PC-3 (cell line): ENCODE data around the gene CMTM7. TPM values are rescaled to one million over a fixed set of nuclear protein-coding genes. Genes with fewer than 3 reads are reported as not detected.

Source experiments
- ATAC-seq: fragments of 200-7000 bp; cut with Tn5 transposase; 2 replicates; pipeline ENCODE4 v1.9.1; 2020; ENCODE audit warnings: mild to moderate bottlenecking, moderate library complexity
- BruUV-seq: library from RNA; stranded (reverse); fragments of 400-500 nt; replicated peaks from 2 replicates; lab custom pipeline; 2021; lab: Mats Ljungman, UMichigan
- CTCF ChIA-PET: fragments of 300-600 bp; sonication (Branson Sonifier 250); formaldehyde crosslinking; loops from one replicate; lab custom pipeline; 2022; ENCODE audit warnings: antibody characterized with exemption; lab: Charles Lee
- POLR2A ChIA-PET: fragments of 300-600 bp; sonication (Branson Sonifier 250); formaldehyde crosslinking; loops from one replicate; lab custom pipeline; 2022; ENCODE audit warnings: antibody characterized with exemption; ENCODE audit not compliant: unreplicated experiment; lab: Charles Lee
- DNase-seq: peaks from one replicate; pipeline ENCODE4 v3.0.0-alpha.2; 2015
- H2AFZ ChIP-seq: fragments of 300-600 bp; sonication (generic); 2 replicates; pipeline ENCODE4 v1.6.0; 2016; ENCODE audit warnings: antibody characterized with exemption, low read length
- H3F3A ChIP-seq: fragments of 300-600 bp; sonication (generic); one replicate; pipeline ENCODE4 v1.6.0; 2017; ENCODE audit warnings: antibody characterized with exemption, low read length, control low read depth, mild to moderate bottlenecking; ENCODE audit not compliant: unreplicated experiment
- H3K27ac ChIP-seq: fragments of 300-600 bp; sonication (generic); 2 replicates; pipeline ENCODE4 v1.5.1; 2016; ENCODE audit warnings: mild to moderate bottlenecking, low read length
- H3K27me3 ChIP-seq: fragments of 300-600 bp; sonication (generic); 2 replicates; pipeline ENCODE4 v1.6.1; 2016; ENCODE audit warnings: low read length, mixed read lengths
- H3K36me3 ChIP-seq: fragments of 300-600 bp; sonication (generic); 2 replicates; pipeline ENCODE4 v1.6.1; 2016; ENCODE audit warnings: low read depth, mixed run types, low read length, mixed read lengths
- H3K4me1 ChIP-seq: fragments of 300-600 bp; sonication (generic); 2 replicates; pipeline ENCODE4 v1.5.1; 2016; ENCODE audit warnings: low read length; ENCODE audit not compliant: insufficient read depth
- H3K4me2 ChIP-seq: fragments of 300-600 bp; sonication (generic); 2 replicates; pipeline ENCODE4 v1.6.0; 2016; ENCODE audit warnings: low read length
- H3K4me3 ChIP-seq: fragments of 300-600 bp; sonication (generic); 2 replicates; pipeline ENCODE4 v1.5.1; 2016; ENCODE audit warnings: mild to moderate bottlenecking, low read length, mixed read lengths
- H3K79me2 ChIP-seq: fragments of 300-600 bp; sonication (generic); 2 replicates; pipeline ENCODE4 v1.6.1; 2017; ENCODE audit warnings: low read length, mixed read lengths
- H3K9ac ChIP-seq: fragments of 300-600 bp; sonication (generic); 2 replicates; pipeline ENCODE4 v1.6.0; 2016; ENCODE audit warnings: mild to moderate bottlenecking, low read length
- H3K9me2 ChIP-seq: fragments of 300-600 bp; sonication (generic); replicated peaks from 2 replicates; pipeline ENCODE4 v1.6.1; 2016; ENCODE audit warnings: mixed run types, low read length, mixed read lengths
- H3K9me3 ChIP-seq: fragments of 300-600 bp; sonication (generic); 2 replicates; pipeline ENCODE4 v1.6.1; 2016; ENCODE audit warnings: low read length, mixed read lengths
- H4K20me1 ChIP-seq: fragments of 300-600 bp; sonication (generic); 2 replicates; pipeline ENCODE4 v1.6.1; 2016; ENCODE audit warnings: low read length, mixed read lengths
- EZH2 ChIP-seq: fragments of 300-600 bp; sonication (generic); IDR thresholded peaks from one replicate; pipeline ENCODE4 v1.6.1; 2017; ENCODE audit warnings: antibody characterized with exemption, mild to moderate bottlenecking, low read length; ENCODE audit not compliant: unreplicated experiment
- EZH2phosphoT487 ChIP-seq: fragments of 300-600 bp; sonication (generic); IDR thresholded peaks from 2 replicates; pipeline ENCODE4 v1.6.1; 2018; ENCODE audit warnings: mild to moderate bottlenecking, antibody characterized with exemption, low read length, borderline replicate concordance
- intact Hi-C: fragments of 100-400 bp; cut with micrococcal nuclease; formaldehyde crosslinking; loops from 2 replicates; pipeline ENCODE4 v1.9.0; 2023
- total RNA-seq: library from RNA; depleted of rRNA; stranded (reverse); fragments of >200 nt; gene quantifications from 2 replicates; pipeline ENCODE4 v1.2.3, GENCODE V29; 2014
- TF ChIP-seq, protein P1 (sequence below): fragments of 300-600 bp; sonication (generic); conservative IDR thresholded peaks from 2 replicates; pipeline ENCODE4 v1.5.1; 2017; ENCODE audit warnings: antibody characterized with exemption, low read depth, mild to moderate bottlenecking, low read length

The CMTM7 gene
- total RNA-seq, 1 experiment from 2014 or later, result 37.1 TPM

- no peaks in the 10 kb centered on the region for H3K4me1 ChIP-seq
- no peaks in the 10 kb centered on the region for H3K9me2 ChIP-seq
- no peak overlapping the region for H3K4me2 ChIP-seq
- no peak for DNase-seq
- no peak overlapping the region for H3K9ac ChIP-seq
- no TSS peak for BruUV-seq
- H2AFZ ChIP-seq, result no peak overlapping the region
- H3F3A ChIP-seq, result no peaks in the 10 kb centered on the region
- ChIA-PET CTCF (interaction anchor here (0.6 kb wide), 1 partner anchor 86 kb away, joined by 3 read pairs; no protein-coding TSS in a partner anchor), POLR2A (no interaction called here)
- H3K27ac ChIP-seq, result no peak overlapping the region
- no peaks in the 10 kb centered on the region for H3K36me3 ChIP-seq
- H4K20me1 ChIP-seq, result no peaks in the 10 kb centered on the region
- intact Hi-C loops, result no loop called here
- H3K79me2 ChIP-seq, result no peaks in the 10 kb centered on the region
- no peak for ATAC-seq
- no peaks in the 10 kb centered on the region for H3K27me3 ChIP-seq
- no peaks in the 10 kb centered on the region for H3K9me3 ChIP-seq
- no peak overlapping the region for H3K4me3 ChIP-seq
- TF ChIP-seq EZH2phosphoT487 (no peak), EZH2 (no peak)
- TF ChIP-seq, protein P1, sequence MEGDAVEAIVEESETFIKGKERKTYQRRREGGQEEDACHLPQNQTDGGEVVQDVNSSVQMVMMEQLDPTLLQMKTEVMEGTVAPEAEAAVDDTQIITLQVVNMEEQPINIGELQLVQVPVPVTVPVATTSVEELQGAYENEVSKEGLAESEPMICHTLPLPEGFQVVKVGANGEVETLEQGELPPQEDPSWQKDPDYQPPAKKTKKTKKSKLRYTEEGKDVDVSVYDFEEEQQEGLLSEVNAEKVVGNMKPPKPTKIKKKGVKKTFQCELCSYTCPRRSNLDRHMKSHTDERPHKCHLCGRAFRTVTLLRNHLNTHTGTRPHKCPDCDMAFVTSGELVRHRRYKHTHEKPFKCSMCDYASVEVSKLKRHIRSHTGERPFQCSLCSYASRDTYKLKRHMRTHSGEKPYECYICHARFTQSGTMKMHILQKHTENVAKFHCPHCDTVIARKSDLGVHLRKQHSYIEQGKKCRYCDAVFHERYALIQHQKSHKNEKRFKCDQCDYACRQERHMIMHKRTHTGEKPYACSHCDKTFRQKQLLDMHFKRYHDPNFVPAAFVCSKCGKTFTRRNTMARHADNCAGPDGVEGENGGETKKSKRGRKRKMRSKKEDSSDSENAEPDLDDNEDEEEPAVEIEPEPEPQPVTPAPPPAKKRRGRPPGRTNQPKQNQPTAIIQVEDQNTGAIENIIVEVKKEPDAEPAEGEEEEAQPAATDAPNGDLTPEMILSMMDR, result no peak
These were observed 9.7 kb upstream of the CMTM7 start for GRCh38 chr3:32381922-32382321.

GRCh38 chr3:32383136-32383711 is 8.4 kb upstream of the CMTM7 start:
- no peak overlapping the region for H2AFZ ChIP-seq
- no peaks in the 10 kb centered on the region for H3F3A ChIP-seq
- POLR2A ChIA-PET, result no interaction called here
- intact Hi-C loops, result no loop called here
- H3K27me3 ChIP-seq, result no peaks in the 10 kb centered on the region
- no peaks in the 10 kb centered on the region for H3K79me2 ChIP-seq
- no peak for DNase-seq
- H3K9me2 ChIP-seq, result no peaks in the 10 kb centered on the region
- no peaks in the 10 kb centered on the region for H4K20me1 ChIP-seq
- TF ChIP-seq EZH2, result no peak
- TF ChIP-seq EZH2phosphoT487, result no peak
- TF ChIP-seq, protein P1, result no peak
- no peaks in the 10 kb centered on the region for H3K4me1 ChIP-seq
- H3K36me3 ChIP-seq, result no peaks in the 10 kb centered on the region
- no peak overlapping the region for H3K27ac ChIP-seq
- no TSS peak for BruUV-seq
- CTCF ChIA-PET, result interaction anchor here (0.5 kb wide), 1 partner anchor 87 kb away, joined by 3 read pairs; no protein-coding TSS in a partner anchor
- ATAC-seq, result no peak
- H3K4me3 ChIP-seq, result no peak overlapping the region
- H3K9me3 ChIP-seq, result no peaks in the 10 kb centered on the region
- H3K9ac ChIP-seq, result no peak overlapping the region
- H3K4me2 ChIP-seq, result no peak overlapping the region

- H3K79me2 ChIP-seq, result no peaks in the 10 kb centered on the region
- BruUV-seq, result no TSS peak
These were observed 6.7 kb upstream of the CMTM7 start for GRCh38 chr3:32384938-32385337.

More at GRCh38 chr3:32384938-32385337, 6.7 kb upstream of the CMTM7 start:
- Histone ChIP-seq H3K27ac (no peak overlapping the region), H3F3A (no peaks in the 10 kb centered on the region), H3K9ac (no peak overlapping the region), H3K9me2 (no peaks in the 10 kb centered on the region), H3K36me3 (no peaks in the 10 kb centered on the region), H4K20me1 (no peaks in the 10 kb centered on the region), H2AFZ (no peak overlapping the region), H3K27me3 (no peaks in the 10 kb centered on the region), H3K4me1 (peaks cover 4% of the 10 kb centered on the region; the same call in 1 of the 2 replicates), H3K4me3 (no peak overlapping the region), H3K4me2 (no peak overlapping the region), H3K9me3 (no peaks in the 10 kb centered on the region)
- POLR2A ChIA-PET, result no interaction called here
- ATAC-seq (no peak), DNase-seq (no peak)
- CTCF ChIA-PET, result no interaction called here
- intact Hi-C loops, result no loop called here
- TF ChIP-seq EZH2phosphoT487, result no peak
- TF ChIP-seq EZH2, result no peak
- TF ChIP-seq, protein P1, result no peak
